Panc1 (cell line): ENCODE data around the gene PMCH. TPM values are rescaled to one million over a fixed set of nuclear protein-coding genes. Genes with fewer than 3 reads are reported as not detected.
"Not testable (repeated sequence)": the region's sequence is repeated elsewhere in the genome, so short reads cannot be mapped to it uniquely, and the experiment has no call there.

Source experiments
- ATAC-seq: fragments of 200-7000 bp; cut with Tn5 transposase; 2 replicates; pipeline ENCODE4 v1.9.1; 2020; ENCODE audit warnings: mild to moderate bottlenecking, moderate library complexity
- BruUV-seq: library from RNA; stranded (reverse); fragments of 400-500 nt; replicated peaks from 2 replicates; lab custom pipeline; 2021; lab: Mats Ljungman, UMichigan
- CTCF ChIA-PET: fragments of 300-600 bp; sonication (Branson Sonifier 250); formaldehyde crosslinking; loops from one replicate; lab custom pipeline; 2022; ENCODE audit warnings: antibody characterized with exemption; lab: Charles Lee
- POLR2A ChIA-PET: fragments of 300-600 bp; sonication (Branson Sonifier 250); formaldehyde crosslinking; loops from one replicate; lab custom pipeline; 2022; ENCODE audit warnings: antibody characterized with exemption; lab: Charles Lee
- DNase-seq: peaks from one replicate; pipeline ENCODE4 v3.0.0-alpha.2; 2010; ENCODE audit warnings: low read depth, low spot score
- H3K27ac ChIP-seq: 2 replicates; pipeline ENCODE4 v1.5.1; 2011; ENCODE audit warnings: mild to moderate bottlenecking, low read length, inconsistent platforms
- H3K27me3 ChIP-seq: fragments of 200-500 bp; sonication (Bioruptor generic); 2 replicates; pipeline ENCODE4 v1.6.0; 2014; ENCODE audit warnings: low read length, inconsistent platforms; ENCODE audit not compliant: control insufficient read depth, insufficient read depth
- H3K36me3 ChIP-seq: fragments of 200-500 bp; sonication (Bioruptor generic); 2 replicates; pipeline ENCODE4 v1.5.1; 2014; ENCODE audit warnings: inconsistent platforms, mild to moderate bottlenecking, low read length, moderate library complexity; ENCODE audit not compliant: control insufficient read depth, insufficient read depth
- H3K4me1 ChIP-seq: 2 replicates; pipeline ENCODE4 v1.5.1; 2011; ENCODE audit warnings: inconsistent platforms, mild to moderate bottlenecking, low read length, moderate library complexity; ENCODE audit not compliant: control insufficient read depth, insufficient read depth
- H3K4me3 ChIP-seq, 2 experiments: 2 replicates each; pipeline ENCODE4 v1.5.1; 2011 to 2012; ENCODE audit warnings: low read depth in 2 of 2, low read length in 2 of 2, mild to moderate bottlenecking in 2 of 2, inconsistent platforms in 1 of 2, moderate library complexity in 1 of 2
- H3K9me3 ChIP-seq: fragments of 200-500 bp; sonication (Bioruptor generic); 2 replicates; pipeline ENCODE4 v1.5.1; 2014; ENCODE audit warnings: low read depth, mild to moderate bottlenecking, inconsistent platforms, low read length, moderate library complexity; ENCODE audit not compliant: control insufficient read depth, insufficient read depth
- CTCF ChIP-seq: fragments of 450-650 bp; IDR thresholded peaks from 2 replicates; pipeline ENCODE4 v1.5.1; 2017; ENCODE audit warnings: mild to moderate bottlenecking
- POLR2AphosphoS5 ChIP-seq: IDR thresholded peaks from 2 replicates; pipeline ENCODE4 v1.6.1; 2012; ENCODE audit warnings: mild to moderate bottlenecking, low read depth, low read length, moderate library complexity
- REST ChIP-seq, 2 experiments: IDR thresholded peaks; 2 replicates each; pipeline ENCODE4 v1.6.1; 2011 to 2012; ENCODE audit warnings: low read depth in 2 of 2, control low read depth in 1 of 2, low read length in 1 of 2, mild to moderate bottlenecking in 1 of 2, moderate library complexity in 1 of 2; ENCODE audit not compliant: insufficient read depth in 1 of 2
- SIN3A ChIP-seq: IDR thresholded peaks from 2 replicates; pipeline ENCODE4 v1.6.1; 2012; ENCODE audit warnings: low read depth, mild to moderate bottlenecking, low read length, moderate library complexity, borderline replicate concordance; ENCODE audit not compliant: insufficient read depth
- TCF7L2 ChIP-seq: IDR thresholded peaks from 2 replicates; pipeline ENCODE4 v1.6.1; 2011; ENCODE audit warnings: mild to moderate bottlenecking, low read depth, low read length, inconsistent platforms
- in situ Hi-C: cut with HindIII; loops from 2 replicates; pipeline ENCODE4 v1.10.0; 2016; ENCODE audit warnings: low sequenced_read_pairs, low pct_unique_long_range_greater_than_20kb
- intact Hi-C: fragments of 100-400 bp; cut with micrococcal nuclease; formaldehyde crosslinking; loops from one replicate; pipeline ENCODE4 v1.10.0; 2022; ENCODE audit not compliant: unreplicated experiment
- total RNA-seq: library from RNA; stranded (reverse); gene quantifications from one replicate; pipeline ENCODE4 v1.2.1, GENCODE V29; 2021; ENCODE audit not compliant: unreplicated experiment

The PMCH gene
- total RNA-seq, 1 experiment from 2014 or later: not detected

GRCh38 chr12:102167821-102168604 lies 29.6 kb downstream of the PMCH start:
- no peaks in the 10 kb centered on the region for H3K9me3 ChIP-seq
- ATAC-seq (no peak), DNase-seq (no peak)
- POLR2A ChIA-PET: no interaction called here
- no peaks in the 10 kb centered on the region for H3K27me3 ChIP-seq
- no peaks in the 10 kb centered on the region; the same call in 1 of the 2 replicates for H3K36me3 ChIP-seq
- BruUV-seq: no TSS peak
- no peaks in the 10 kb centered on the region for H3K4me1 ChIP-seq
- in situ Hi-C loops: no loop called here
- TF ChIP-seq REST (IDR thresholded peaks at IDR 0.05; ENCODE audit: insufficient read depth in 1 of 2, low read depth in 2 of 2, low read length in 1 of 2): no peak
- no peak for TF ChIP-seq POLR2AphosphoS5
- TF ChIP-seq TCF7L2: no peak
- intact Hi-C loops: loop anchor here (10.0 kb wide), 1 partner anchor 307 kb away; no protein-coding TSS in a partner anchor
- CTCF ChIA-PET: no interaction called here
- H3K27ac ChIP-seq: no peak overlapping the region
- H3K4me3 ChIP-seq: no peak overlapping the region

- ATAC-seq (no peak), DNase-seq (no peak)
- Histone ChIP-seq H3K9me3 (no peaks in the 10 kb centered on the region), H3K4me1 (no peaks in the 10 kb centered on the region), H3K27me3 (no peaks in the 10 kb centered on the region), H3K27ac (no peak overlapping the region), H3K4me3 (no peak overlapping the region), H3K36me3 (no peaks in the 10 kb centered on the region; the same call in 1 of the 2 replicates)
- TF ChIP-seq SIN3A (no peak), POLR2AphosphoS5 (no peak), CTCF (no peak), REST (IDR thresholded peaks at IDR 0.05; ENCODE audit: insufficient read depth in 1 of 2, low read depth in 2 of 2, low read length in 1 of 2) (no peak), TCF7L2 (no peak)
- no TSS peak for BruUV-seq
- intact Hi-C loops: loop anchor here (10.0 kb wide), 1 partner anchor 311 kb away; no protein-coding TSS in a partner anchor
- ChIA-PET POLR2A (no interaction called here), CTCF (no interaction called here)
- in situ Hi-C loops: no loop called here
Measured at GRCh38 chr12:102163383-102163782, 34.2 kb downstream of the PMCH start.

GRCh38 chr12:102155206-102155605 lies 42.4 kb downstream of the PMCH start:
- in situ Hi-C loops, BruUV-seq, DNase-seq, H3K4me1 ChIP-seq, intact Hi-C loops, H3K9me3 ChIP-seq, H3K4me3 ChIP-seq, H3K27ac ChIP-seq, ATAC-seq, H3K36me3 ChIP-seq, POLR2A ChIA-PET, H3K27me3 ChIP-seq: not testable (repeated sequence)
- CTCF ChIA-PET: interaction anchor here (0.6 kb wide), 1 partner anchor 1471 kb away, joined by 4 read pairs; no protein-coding TSS in a partner anchor

- BruUV-seq, ATAC-seq, H3K36me3 ChIP-seq, H3K27ac ChIP-seq, POLR2A ChIA-PET, H3K4me1 ChIP-seq, CTCF ChIA-PET, H3K27me3 ChIP-seq, in situ Hi-C loops, H3K9me3 ChIP-seq, H3K4me3 ChIP-seq, DNase-seq: not testable (repeated sequence)
- intact Hi-C loops: loop anchor here (10.0 kb wide), 1 partner anchor 58 kb away; no protein-coding TSS in a partner anchor
Measured at GRCh38 chr12:102147062-102147587, 50.5 kb downstream of the PMCH start.
